Neuronal stem cell (in vitro differentiated cells): ENCODE data around the gene ITPR2.

Source experiments
- DNase-seq: peaks from one replicate; pipeline ENCODE4 v3.0.0-alpha.2; 2013; ENCODE audit warnings: low spot score
- H2AFZ ChIP-seq: one replicate; pipeline ENCODE4 v1.6.1; 2013; ENCODE audit warnings: mild to moderate bottlenecking, low read length, inconsistent platforms
- H2AK5ac ChIP-seq: 2 replicates; pipeline ENCODE4 v1.6.1; 2013; ENCODE audit warnings: low read depth, mild to moderate bottlenecking, inconsistent platforms, low read length, moderate library complexity, mixed read lengths
- H2BK120ac ChIP-seq: 2 replicates; pipeline ENCODE4 v1.6.1; 2013; ENCODE audit warnings: low read depth, mild to moderate bottlenecking, inconsistent platforms, low read length, moderate library complexity, mixed read lengths
- H2BK12ac ChIP-seq: one replicate; pipeline ENCODE4 v1.6.1; 2013; ENCODE audit warnings: low read length, inconsistent platforms
- H2BK15ac ChIP-seq: 2 replicates; pipeline ENCODE4 v1.6.1; 2013; ENCODE audit warnings: mild to moderate bottlenecking, low read length, inconsistent platforms, mixed read lengths
- H2BK5ac ChIP-seq: one replicate; pipeline ENCODE4 v1.6.1; 2013; ENCODE audit warnings: inconsistent platforms, mild to moderate bottlenecking, low read length, moderate library complexity
- H3K14ac ChIP-seq: one replicate; pipeline ENCODE4 v1.6.1; 2013; ENCODE audit warnings: low read length, inconsistent platforms
- H3K18ac ChIP-seq: 2 replicates; pipeline ENCODE4 v1.6.1; 2013; ENCODE audit warnings: low read length, inconsistent platforms
- H3K23ac ChIP-seq: 2 replicates; pipeline ENCODE4 v1.6.1; 2013; ENCODE audit warnings: low read depth, mild to moderate bottlenecking, mixed read lengths, low read length, inconsistent platforms; ENCODE audit not compliant: poor library complexity
- H3K27ac ChIP-seq: replicated peaks from 3 replicates; pipeline ENCODE4 v1.5.1; 2013; ENCODE audit warnings: low read length, inconsistent platforms
- H3K27me3 ChIP-seq, 3 experiments: 2 replicates each; pipeline ENCODE4 v1.6.1; 2013; ENCODE audit warnings: low read length in 3 of 3, mild to moderate bottlenecking in 2 of 3, inconsistent platforms in 1 of 3, low read depth in 1 of 3, mixed read lengths in 1 of 3, moderate library complexity in 1 of 3; ENCODE audit not compliant: control insufficient read depth in 3 of 3, insufficient read depth in 3 of 3
- H3K36me3 ChIP-seq, 2 donors: replicated peaks in 1 of 2; 2 replicates each; pipeline ENCODE4 v1.6.1; 2013; ENCODE audit warnings: low read length in 2 of 2; ENCODE audit not compliant: control insufficient read depth in 2 of 2, insufficient read depth in 2 of 2
- H3K4ac ChIP-seq: 2 replicates; pipeline ENCODE4 v1.6.1; 2013; ENCODE audit warnings: inconsistent platforms, mild to moderate bottlenecking, low read length, moderate library complexity
- H3K4me1 ChIP-seq, 2 donors: 1 replicate in 1 of 2; 2 replicates in 1 of 2; pipeline ENCODE4 v1.6.1; 2013; ENCODE audit warnings: low read length in 2 of 2, low read depth in 1 of 2; ENCODE audit not compliant: control insufficient read depth in 2 of 2, insufficient read depth in 1 of 2
- H3K4me2 ChIP-seq: one replicate; pipeline ENCODE4 v1.6.1; 2013; ENCODE audit warnings: mild to moderate bottlenecking, low read length, inconsistent platforms; ENCODE audit not compliant: insufficient read depth, poor library complexity, severe bottlenecking
- H3K4me3 ChIP-seq, 2 donors: 2 replicates each; pipeline ENCODE4 v1.5.1; 2013; ENCODE audit warnings: low read length in 2 of 2, mild to moderate bottlenecking in 2 of 2, inconsistent platforms in 1 of 2, moderate library complexity in 1 of 2
- H3K79me1 ChIP-seq: one replicate; pipeline ENCODE4 v1.6.1; 2013; ENCODE audit warnings: low read depth, mild to moderate bottlenecking, inconsistent platforms, low read length, moderate library complexity
- H3K9ac ChIP-seq: one replicate; pipeline ENCODE4 v1.6.1; 2013; ENCODE audit warnings: mild to moderate bottlenecking, low read depth, low read length, inconsistent platforms; ENCODE audit not compliant: poor library complexity
- H3K9me3 ChIP-seq, 2 donors: replicated peaks in 1 of 2; 2 replicates each; pipeline versions ENCODE3 to v1.6.1; 2013; ENCODE audit warnings: low read length in 2 of 2, mild to moderate bottlenecking in 2 of 2, inconsistent platforms in 1 of 2, low read depth in 1 of 2, mixed read lengths in 1 of 2, moderate library complexity in 1 of 2; ENCODE audit not compliant: control insufficient read depth in 2 of 2, insufficient read depth in 1 of 2
- H4K8ac ChIP-seq: one replicate; pipeline ENCODE4 v1.6.1; 2013; ENCODE audit warnings: low read depth, mild to moderate bottlenecking, inconsistent platforms, low read length, moderate library complexity
- H4K91ac ChIP-seq: one replicate; pipeline ENCODE4 v1.6.1; 2013; ENCODE audit warnings: low read length, low read depth, mild to moderate bottlenecking, inconsistent platforms; ENCODE audit not compliant: poor library complexity
- WGBS, 2 donors: extraction: QIAGEN DNeasy Blood & Tissue Kit; methylation state at CpG; one replicate each; pipeline ENCODE4 v1.1.7; 2013; ENCODE audit warnings: missing lambda C conversion rate in 2 of 2, mixed read lengths in 1 of 2; ENCODE audit not compliant: insufficient read length in 2 of 2, insufficient replicate concordance in 1 of 2; ENCODE audit errors: extremely low coverage in 2 of 2; 5-methylcytosine and 5-hydroxymethylcytosine counted together

ITPR2 gene

GRCh38 chr12:26425587-26426260 is 407.3 kb downstream of the ITPR2 start:
- no CpG with 5 or more reads among the region's 6 CpGs for WGBS, 2 donors
- H3K4me1 ChIP-seq: no peaks in the 10 kb centered on the region

GRCh38 chr12:26422839-26423398 is 410.1 kb downstream of the ITPR2 start:
- no peak for DNase-seq
- H3K79me1 ChIP-seq: no peaks in the 10 kb centered on the region

More at GRCh38 chr12:26425587-26426260, 407.3 kb downstream of the ITPR2 start:
- Histone ChIP-seq H3K14ac (no peak overlapping the region), H3K9me3 (no peaks in the 10 kb centered on the region), H3K79me1 (no peaks in the 10 kb centered on the region), H3K27ac (no peak overlapping the region), H3K36me3 (no peaks in the 10 kb centered on the region), H3K27me3 (no peaks in the 10 kb centered on the region), H3K23ac (no peak overlapping the region), H3K4me3 (no peak overlapping the region), H3K4me2 (no peak overlapping the region), H3K4ac (no peak overlapping the region), H2AFZ (no peak overlapping the region), H2BK120ac (no peak overlapping the region), H4K91ac (no peak overlapping the region), H2AK5ac (no peak overlapping the region), H2BK15ac (no peak overlapping the region), H3K18ac (no peak overlapping the region), H2BK5ac (no peak overlapping the region), H3K9ac (no peak overlapping the region), H4K8ac (no peak overlapping the region), H2BK12ac (no peak overlapping the region)
- DNase-seq: no peak

DNA sequence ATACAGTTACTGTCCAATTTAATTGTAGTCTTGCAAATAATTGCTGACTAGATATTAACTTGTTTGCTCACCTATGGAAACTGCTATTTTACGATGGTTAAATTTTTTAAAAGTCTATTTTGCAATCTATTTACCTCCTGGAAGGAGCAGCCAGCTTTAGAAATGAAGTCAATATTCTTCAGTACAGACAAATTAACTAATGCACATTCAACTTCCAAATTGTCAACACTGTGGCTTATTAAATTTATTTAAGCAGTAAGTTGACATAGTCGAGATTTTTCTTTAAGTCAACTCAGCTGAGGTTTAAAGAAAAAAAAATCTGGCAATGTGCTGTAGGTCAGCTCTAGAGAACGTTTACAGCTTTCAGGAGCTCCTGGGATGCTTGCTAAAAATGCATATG is 416.4 kb downstream of the ITPR2 start:
- no peak overlapping the region for H4K8ac ChIP-seq
- no peak overlapping the region for H3K4ac ChIP-seq

More at GRCh38 chr12:26422839-26423398, 410.1 kb downstream of the ITPR2 start:
- no peaks in the 10 kb centered on the region for H3K36me3 ChIP-seq
- H3K9ac ChIP-seq: no peak overlapping the region
- H3K4me2 ChIP-seq: no peak overlapping the region
- WGBS, 2 donors: no CpG with 5 or more reads among the region's 3 CpGs
- peaks cover 0 to 2% of the 10 kb centered on the region in 2 donors for H3K9me3 ChIP-seq
- H3K4ac ChIP-seq: no peak overlapping the region
- no peak overlapping the region for H2BK15ac ChIP-seq
- peak overlapping the region; percentile 16 for H2AFZ ChIP-seq
- no peak overlapping the region for H2BK12ac ChIP-seq
- H3K27me3 ChIP-seq: no peaks in the 10 kb centered on the region
- no peak overlapping the region for H3K14ac ChIP-seq
- H2BK120ac ChIP-seq: no peak overlapping the region
- no peak overlapping the region for H2BK5ac ChIP-seq
- H4K91ac ChIP-seq: no peak overlapping the region
- H3K18ac ChIP-seq: no peak overlapping the region
- H3K23ac ChIP-seq: no peak overlapping the region
- H4K8ac ChIP-seq: no peak overlapping the region
- no peak overlapping the region for H3K27ac ChIP-seq
- H2AK5ac ChIP-seq: no peak overlapping the region
- H3K4me3 ChIP-seq: no peak overlapping the region
- no peaks in the 10 kb centered on the region for H3K4me1 ChIP-seq

GRCh38 chr12:26410689-26411088 is 422.3 kb downstream of the ITPR2 start:
- H3K36me3 ChIP-seq: no peaks in the 10 kb centered on the region
- H3K9ac ChIP-seq: no peak overlapping the region
- no peaks in the 10 kb centered on the region for H3K79me1 ChIP-seq
- H3K27ac ChIP-seq: no peak overlapping the region
- no peak overlapping the region for H4K91ac ChIP-seq
- no peaks in the 10 kb centered on the region for H3K27me3 ChIP-seq
- H3K4me2 ChIP-seq: no peak overlapping the region
- no peak overlapping the region for H2BK12ac ChIP-seq
- peaks cover 0 to 2% of the 10 kb centered on the region in 2 donors for H3K9me3 ChIP-seq
- H3K23ac ChIP-seq: no peak overlapping the region
- H2BK120ac ChIP-seq: no peak overlapping the region
- H3K14ac ChIP-seq: no peak overlapping the region
- H3K4me3 ChIP-seq: no peak overlapping the region
- DNase-seq: no peak
- no peak overlapping the region for H2BK15ac ChIP-seq
- no peak overlapping the region for H2BK5ac ChIP-seq
- H2AK5ac ChIP-seq: no peak overlapping the region
- no peak overlapping the region for H3K18ac ChIP-seq
- H3K4ac ChIP-seq: no peak overlapping the region
- no CpG with 5 or more reads among the region's 1 CpG for WGBS, 2 donors
- no peak overlapping the region for H2AFZ ChIP-seq
- no peak overlapping the region for H4K8ac ChIP-seq
- H3K4me1 ChIP-seq: no peaks in the 10 kb centered on the region

More for the DNA sequence above, 416.4 kb downstream of the ITPR2 start:
- Histone ChIP-seq H3K23ac (no peak overlapping the region), H2BK5ac (no peak overlapping the region), H3K14ac (no peak overlapping the region), H3K79me1 (no peaks in the 10 kb centered on the region), H3K4me1 (no peaks in the 10 kb centered on the region), H2BK120ac (no peak overlapping the region), H2AK5ac (no peak overlapping the region), H3K9ac (no peak overlapping the region), H2BK15ac (no peak overlapping the region), H3K4me3 (no peak overlapping the region), H3K9me3 (peaks cover 0 to 6% of the 10 kb centered on the region in 2 donors), H4K91ac (no peak overlapping the region), H2AFZ (no peak overlapping the region), H3K27me3 (no peaks in the 10 kb centered on the region), H2BK12ac (no peak overlapping the region), H3K18ac (no peak overlapping the region), H3K27ac (no peak overlapping the region), H3K4me2 (no peak overlapping the region), H3K36me3 (no peaks in the 10 kb centered on the region)
- WGBS, 2 donors: no CpG with 5 or more reads among the region's 3 CpGs
- no peak for DNase-seq
